GM19372 (cell line): ENCODE measurements around the gene PARD3B.

Experiments used
- ATAC-seq: cut with Tn5 transposase; IDR thresholded peaks from one replicate; pipeline ENCODE4 v1.9.1; 2021; ENCODE audit warnings: mild to moderate bottlenecking, low read depth, moderate library complexity; ENCODE audit not compliant: unreplicated experiment

Gene PARD3B

GRCh38 chr2:205158404-205158803, 613.1 kb downstream of the PARD3B start:
- ATAC-seq, result no peak

- ATAC-seq, result no peak
Measured at GRCh38 chr2:205161156-205161839, 616.0 kb downstream of the PARD3B start.

- ATAC-seq, result no peak
Measured at GRCh38 chr2:205166745-205167144, 621.5 kb downstream of the PARD3B start.

- ATAC-seq, result no peak
Measured at GRCh38 chr2:205169012-205169411, 623.7 kb downstream of the PARD3B start.

GRCh38 chr2:205169464-205169863, 624.2 kb downstream of the PARD3B start:
- ATAC-seq, result no peak

GRCh38 chr2:205170399-205170798, 625.1 kb downstream of the PARD3B start:
- ATAC-seq, result no peak

GRCh38 chr2:205171261-205171940, 626.1 kb downstream of the PARD3B start:
- ATAC-seq, result no peak

- no peak for ATAC-seq
Measured at GRCh38 chr2:205175831-205176230, 630.6 kb downstream of the PARD3B start.

- ATAC-seq, result no peak
Measured at GRCh38 chr2:205176546-205176945, 631.3 kb downstream of the PARD3B start.

- no peak for ATAC-seq
Measured at GRCh38 chr2:205177546-205177945, 632.3 kb downstream of the PARD3B start.

- no peak for ATAC-seq
Measured at GRCh38 chr2:205180730-205181129, 635.5 kb downstream of the PARD3B start.

GRCh38 chr2:205187731-205188130, 642.5 kb downstream of the PARD3B start:
- ATAC-seq, result no peak

GRCh38 chr2:205188239-205189138, 643.2 kb downstream of the PARD3B start:
- no peak for ATAC-seq

GRCh38 chr2:205189301-205189700, 644.0 kb downstream of the PARD3B start:
- ATAC-seq, result no peak

- ATAC-seq, result no peak
Measured at GRCh38 chr2:205190528-205190927, 645.3 kb downstream of the PARD3B start.

- no peak for ATAC-seq
Measured at GRCh38 chr2:205193125-205193835, 648.0 kb downstream of the PARD3B start.

GRCh38 chr2:205193836-205194228, 648.6 kb downstream of the PARD3B start:
- no peak for ATAC-seq

GRCh38 chr2:205197468-205198139, 652.3 kb downstream of the PARD3B start:
- no peak for ATAC-seq

GRCh38 chr2:205198140-205198525, 652.9 kb downstream of the PARD3B start:
- ATAC-seq, result no peak
